ENCODE measurements around the gene SRGAP3.
"Not testable (repeated sequence)": the region's sequence is repeated elsewhere in the genome, so short reads cannot be mapped to it uniquely, and the experiment has no call there.

Gene SRGAP3

DNA sequence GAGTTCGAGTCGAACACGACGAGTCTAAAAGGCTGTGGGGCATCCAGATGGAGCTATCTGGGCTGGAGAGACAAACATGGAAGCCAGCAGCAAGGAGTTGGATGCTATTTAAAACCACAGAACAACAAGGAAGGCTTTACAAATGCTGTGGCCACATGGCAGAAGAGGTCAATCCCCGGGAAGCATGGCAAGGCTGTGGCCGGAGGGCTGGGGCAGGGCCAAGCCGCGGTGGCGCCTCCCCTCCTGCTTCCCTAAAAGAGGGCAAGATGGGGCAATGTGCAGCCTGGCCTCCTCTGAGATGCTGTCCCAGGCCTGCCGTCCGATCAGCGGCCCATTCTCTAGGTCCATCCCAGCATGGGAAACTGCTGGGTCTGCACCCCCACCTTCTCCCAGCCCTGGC lies 139.1 kb downstream of the SRGAP3 start:
- DNase-seq, result no peak

- no peak for DNase-seq
Measured at GRCh38 chr3:9109568-9109914, 139.9 kb downstream of the SRGAP3 start.

- DNase-seq, result no peak
Measured at GRCh38 chr3:9108876-9109567, 140.4 kb downstream of the SRGAP3 start.

DNA sequence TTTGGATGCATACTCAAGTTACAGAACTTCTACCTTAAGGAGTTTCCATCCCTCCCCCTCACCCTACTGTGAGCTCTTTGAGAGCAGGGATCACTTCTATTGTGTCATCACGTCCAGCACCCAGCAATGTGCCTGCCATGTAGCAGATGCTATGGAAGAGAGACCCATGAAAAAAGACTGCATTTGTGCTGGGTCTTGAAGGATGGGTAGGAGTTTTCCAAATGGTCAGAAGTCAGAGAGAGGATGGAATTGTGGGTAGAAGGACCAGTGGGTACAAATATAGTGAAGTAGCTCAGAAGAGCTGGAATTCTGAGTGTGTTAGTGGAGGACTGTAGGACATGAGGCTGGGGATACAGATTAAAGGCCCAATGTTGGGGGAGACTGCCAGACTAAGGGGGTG lies 141.7 kb downstream of the SRGAP3 start:
- no peak for DNase-seq

DNA sequence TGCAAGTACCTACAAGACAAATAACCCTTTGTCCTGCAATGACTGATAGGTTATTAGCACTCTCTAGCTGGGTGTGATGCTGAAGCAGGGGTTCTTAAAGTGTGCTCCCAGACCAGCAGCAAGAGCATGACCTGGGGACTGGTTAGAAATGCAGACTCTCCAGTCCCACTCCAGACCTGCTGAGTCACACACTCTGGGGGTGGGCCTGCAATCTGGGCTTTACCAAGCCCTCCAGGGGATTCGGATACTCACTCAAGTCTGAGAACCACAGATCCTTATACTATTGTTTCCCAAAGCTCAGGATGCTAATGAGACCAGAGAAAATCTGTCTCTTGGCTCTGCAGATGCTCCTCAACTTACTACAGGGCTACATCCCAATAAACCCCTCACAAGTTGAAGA lies 144.0 kb downstream of the SRGAP3 start:
- no peak for DNase-seq

- no peak for DNase-seq
Measured at GRCh38 chr3:9104121-9104520, 145.3 kb downstream of the SRGAP3 start.

- no peak for DNase-seq
Measured at GRCh38 chr3:9102240-9102981, 147.0 kb downstream of the SRGAP3 start.

DNA sequence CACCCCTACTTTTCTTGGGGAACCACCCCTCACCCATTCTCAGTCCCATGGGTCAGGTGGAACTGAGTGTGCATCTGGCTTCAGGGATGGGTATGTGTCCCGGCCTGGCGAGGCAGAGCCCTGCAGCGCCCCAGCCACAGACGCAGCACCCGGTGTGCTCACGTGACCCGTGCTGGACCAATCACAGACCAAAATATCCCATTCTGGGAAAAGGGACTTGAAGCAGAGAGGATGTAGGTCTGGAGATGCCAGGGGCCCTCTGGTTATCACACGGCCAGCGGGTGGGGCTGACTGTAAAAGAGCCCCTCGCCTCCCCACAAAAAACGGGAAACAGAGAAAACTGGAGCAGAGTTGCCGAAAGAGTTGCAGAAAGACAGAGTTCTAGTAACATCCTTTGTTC lies 148.2 kb downstream of the SRGAP3 start:
- no peak for DNase-seq

DNA sequence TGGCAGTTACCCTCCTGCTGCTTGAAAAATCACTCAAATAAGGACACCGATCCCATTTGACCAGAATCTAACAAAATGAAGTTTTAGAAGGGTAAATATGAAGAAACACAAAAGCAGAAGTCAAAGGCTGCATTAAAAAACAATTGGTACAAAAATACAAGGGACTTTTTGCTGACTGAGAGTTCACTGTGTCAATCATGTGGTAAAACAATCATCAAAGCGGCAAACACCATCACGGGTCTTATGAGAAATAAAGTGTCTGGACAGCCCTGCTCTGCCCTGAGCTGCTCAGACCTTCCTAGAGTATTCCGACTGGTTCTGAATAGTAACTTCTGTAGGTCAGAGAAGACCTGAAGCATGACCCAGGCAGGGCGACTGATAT lies 148.9 kb downstream of the SRGAP3 start:
- no peak for DNase-seq

DNA sequence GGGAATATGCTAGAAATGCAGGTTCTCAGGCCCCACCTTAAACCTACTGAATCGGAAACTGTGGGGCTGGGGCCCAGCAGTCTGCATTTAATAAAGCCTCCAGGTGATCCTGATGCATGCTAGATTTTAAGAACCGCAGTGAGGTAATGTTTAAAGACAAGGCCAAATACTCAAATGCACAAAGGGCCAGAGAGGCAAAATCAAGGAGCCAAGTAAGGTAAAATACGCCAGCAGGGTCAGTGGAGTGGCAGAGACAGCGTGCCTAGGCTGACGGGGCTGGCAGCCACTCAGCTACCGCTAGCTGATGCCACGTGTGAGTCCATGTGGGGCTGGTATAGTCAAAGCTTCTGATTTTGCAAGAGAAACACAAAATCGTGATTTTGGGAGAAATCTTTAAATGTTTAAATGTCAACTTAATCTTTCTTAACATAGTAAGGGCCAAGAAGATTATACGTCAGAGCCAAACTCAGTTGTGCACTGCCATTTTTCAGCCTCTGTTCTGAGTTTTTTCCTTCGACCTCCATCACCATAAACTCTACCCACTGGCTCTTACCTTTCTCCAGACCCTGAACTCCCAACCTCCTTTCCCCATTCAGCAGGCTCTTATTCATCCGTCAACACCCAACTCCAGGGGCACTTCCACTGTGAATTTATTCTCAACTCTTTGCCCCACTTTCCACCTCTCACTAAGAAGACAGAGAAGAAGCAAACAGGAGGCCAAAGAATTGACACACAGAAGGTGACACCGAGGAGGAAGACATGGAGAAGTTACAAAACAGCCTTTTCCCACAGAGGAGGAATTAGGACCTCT lies 149.5 kb downstream of the SRGAP3 start:
- no peak for DNase-seq

GRCh38 chr3:9098716-9099675 lies 150.4 kb downstream of the SRGAP3 start:
- DNase-seq, result no peak

DNA sequence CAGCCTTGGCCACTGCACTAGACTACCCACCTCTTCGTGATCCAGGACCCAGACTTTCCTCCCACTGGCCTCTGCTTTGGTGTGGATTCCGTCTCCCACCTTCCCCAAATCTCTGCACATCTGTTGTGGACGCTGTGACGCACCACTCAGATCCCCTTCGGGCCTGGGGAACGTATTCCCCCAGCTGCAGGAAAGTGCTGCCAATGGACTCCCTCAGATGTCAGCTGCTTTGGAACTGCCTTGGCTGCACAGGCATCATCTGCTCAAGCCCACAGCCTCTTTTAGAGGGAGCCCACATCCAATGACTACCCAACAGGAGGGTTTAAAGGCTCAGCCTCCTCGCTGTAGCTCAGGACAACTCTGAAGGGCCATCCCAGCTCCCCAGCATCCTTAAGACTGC lies 152.0 kb downstream of the SRGAP3 start:
- no peak for DNase-seq

GRCh38 chr3:9091486-9092235 lies 157.8 kb downstream of the SRGAP3 start:
- no peak for DNase-seq

- no peak for DNase-seq
Measured at GRCh38 chr3:9088441-9089353, 160.7 kb downstream of the SRGAP3 start.

DNA sequence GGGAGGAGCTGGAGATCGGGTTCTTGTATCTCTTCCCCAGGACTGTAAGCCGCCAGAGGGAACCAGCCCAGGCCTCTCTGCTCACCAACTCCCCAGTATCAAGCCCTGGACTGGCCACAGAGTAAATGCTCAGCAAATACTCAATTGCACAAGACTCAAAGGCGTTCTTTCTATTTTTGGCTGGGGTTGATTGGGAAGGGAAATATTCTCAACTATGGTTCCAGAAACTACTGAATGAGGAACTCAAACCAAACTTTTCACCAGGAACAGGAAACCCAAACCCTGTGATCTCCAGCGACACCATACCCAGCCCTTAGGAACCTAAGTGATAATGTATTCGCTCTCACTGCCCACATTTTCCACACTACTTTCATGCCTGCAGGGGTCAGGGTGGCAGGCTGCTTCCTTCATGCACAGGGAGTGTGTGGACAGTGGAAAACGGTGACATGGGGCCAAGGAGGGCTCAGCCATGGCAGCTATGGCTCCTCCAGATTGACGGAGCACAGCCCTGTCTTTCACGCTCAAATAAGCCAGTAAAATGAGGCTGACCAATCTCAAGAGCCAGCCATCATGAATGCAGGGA lies 161.5 kb downstream of the SRGAP3 start:
- DNase-seq, result no peak

- not testable (repeated sequence) for DNase-seq
Measured at GRCh38 chr3:9085428-9085827, 164.0 kb downstream of the SRGAP3 start.

- DNase-seq, result no peak
Measured at GRCh38 chr3:9081184-9081818, 168.1 kb downstream of the SRGAP3 start.

- no peak for DNase-seq
Measured at GRCh38 chr3:9080163-9080562, 169.3 kb downstream of the SRGAP3 start.

DNA sequence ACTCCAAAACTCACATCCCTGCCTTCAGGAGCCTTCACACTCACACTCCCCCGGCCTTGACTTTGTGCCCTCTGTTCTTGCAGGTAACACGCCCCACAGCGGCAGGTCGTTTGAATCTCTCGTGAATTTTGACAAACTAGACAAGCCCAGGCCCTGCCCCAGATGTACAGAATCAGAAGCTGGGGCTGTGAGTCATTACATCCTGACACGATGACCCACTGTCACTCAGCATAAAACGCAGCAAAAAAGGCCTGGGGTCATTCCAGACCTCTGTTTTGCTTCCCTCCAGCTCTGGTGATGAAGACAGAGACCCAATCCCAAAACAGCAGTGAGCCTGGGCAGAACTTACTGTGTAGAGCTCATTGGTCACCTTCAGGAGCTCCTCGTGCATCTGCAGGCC lies 169.8 kb downstream of the SRGAP3 start:
- no peak for DNase-seq

All from SW 1271 (cell line).